Measurements from ENCODE around the gene SECISBP2L. TPM values are rescaled to one million over a fixed set of nuclear protein-coding genes. Genes with fewer than 3 reads are reported as not detected.

Gene SECISBP2L
- total and polyA plus RNA-seq, 12 donors = 6.2 to 49.8 (median 42.4) TPM

GRCh38 chr15:48968066-48968465 is 78.2 kb downstream of the SECISBP2L start:
- no peak for DNase-seq
- no peaks in the 10 kb centered on the region for H3K9me3 ChIP-seq
- peaks cover 0 to 15% (median 0%) of the 10 kb centered on the region in 7 donors for H3K27me3 ChIP-seq
- TF ChIP-seq CTCF (IDR thresholded peaks at IDR 0.05) = no peak
- ATAC-seq = no peak
- intact Hi-C loops (cut with DNase I) = no loop called here
- H3K27ac ChIP-seq = no peak overlapping the region
- H3K4me1 ChIP-seq = peaks cover 0 to 18% (median 13%) of the 10 kb centered on the region in 9 donors
- H3K36me3 ChIP-seq = no peaks in the 10 kb centered on the region
- H3K4me3 ChIP-seq = no peak overlapping the region
- 87% methylated on average over 4 of the region's 4 CpGs for WGBS, 2 donors

- Histone ChIP-seq H3K4me3 (no peak overlapping the region), H3K4me1 (peaks cover 0 to 26% (median 13%) of the 10 kb centered on the region in 9 donors), H3K27ac (no peak overlapping the region), H3K27me3 (peaks cover 0 to 22% (median 0%) of the 10 kb centered on the region in 7 donors), H3K36me3 (no peaks in the 10 kb centered on the region), H3K9me3 (no peaks in the 10 kb centered on the region)
- DNase-seq (no peak), ATAC-seq (no peak)
- TF ChIP-seq CTCF (IDR thresholded peaks at IDR 0.05) = no peak
- intact Hi-C loops (cut with DNase I) = no loop called here
Observed at GRCh38 chr15:48967336-48967735, 78.9 kb downstream of the SECISBP2L start.

- WGBS, 2 donors = 79 to 83% methylated on average over 2 of the region's 2 CpGs
- Histone ChIP-seq H3K27ac (no peak overlapping the region), H3K27me3 (peaks cover 0 to 24% (median 0%) of the 10 kb centered on the region in 7 donors), H3K4me1 (peaks cover 0 to 27% (median 13%) of the 10 kb centered on the region in 9 donors), H3K4me3 (no peak overlapping the region), H3K9me3 (no peaks in the 10 kb centered on the region), H3K36me3 (no peaks in the 10 kb centered on the region)
- intact Hi-C loops (cut with DNase I) = no loop called here
- DNase-seq = no peak
- no peak for TF ChIP-seq CTCF (IDR thresholded peaks at IDR 0.05)
- ATAC-seq = no peak
Observed at GRCh38 chr15:48966595-48967301, 79.5 kb downstream of the SECISBP2L start.

- intact Hi-C loops (cut with DNase I) = no loop called here
- H3K9me3 ChIP-seq = no peaks in the 10 kb centered on the region
- no peak for TF ChIP-seq CTCF (IDR thresholded peaks at IDR 0.05)
- H3K36me3 ChIP-seq = no peaks in the 10 kb centered on the region
- H3K27ac ChIP-seq = no peak overlapping the region
- no peak overlapping the region for H3K4me3 ChIP-seq
- no peak for DNase-seq
- ATAC-seq = no peak
- H3K27me3 ChIP-seq = peaks cover 0 to 24% (median 0%) of the 10 kb centered on the region in 7 donors
- peaks cover 0 to 27% (median 13%) of the 10 kb centered on the region in 9 donors for H3K4me1 ChIP-seq
Observed at GRCh38 chr15:48965972-48966371, 80.3 kb downstream of the SECISBP2L start.
